ENCODE measurements around the gene IQGAP2.
"Not testable (repeated sequence)": the region's sequence is repeated elsewhere in the genome, so short reads cannot be mapped to it uniquely, and the experiment has no call there.

The IQGAP2 gene

GRCh38 chr5:76672242-76672641, 269.2 kb downstream of the IQGAP2 start:
- DNase-seq = no peak

DNA sequence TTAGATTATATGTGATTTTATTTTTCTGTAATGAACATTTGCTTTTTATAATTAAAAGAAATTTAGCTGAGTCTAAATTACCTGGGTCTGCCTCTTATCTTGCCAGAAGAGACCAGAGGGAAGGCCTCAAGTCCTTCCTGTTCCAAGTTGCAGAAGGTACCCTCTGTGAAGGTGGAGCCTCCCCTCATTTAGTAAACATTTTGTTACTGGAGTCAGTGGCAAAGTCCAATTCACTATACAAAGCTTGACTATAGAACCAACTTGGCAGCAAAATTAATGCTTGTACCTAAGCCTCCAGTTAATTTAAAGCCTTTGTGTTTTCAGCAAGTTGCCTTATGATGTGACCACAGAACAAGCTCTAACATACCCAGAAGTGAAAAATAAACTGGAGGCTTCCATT, 270.0 kb downstream of the IQGAP2 start:
- no peak for DNase-seq

DNA sequence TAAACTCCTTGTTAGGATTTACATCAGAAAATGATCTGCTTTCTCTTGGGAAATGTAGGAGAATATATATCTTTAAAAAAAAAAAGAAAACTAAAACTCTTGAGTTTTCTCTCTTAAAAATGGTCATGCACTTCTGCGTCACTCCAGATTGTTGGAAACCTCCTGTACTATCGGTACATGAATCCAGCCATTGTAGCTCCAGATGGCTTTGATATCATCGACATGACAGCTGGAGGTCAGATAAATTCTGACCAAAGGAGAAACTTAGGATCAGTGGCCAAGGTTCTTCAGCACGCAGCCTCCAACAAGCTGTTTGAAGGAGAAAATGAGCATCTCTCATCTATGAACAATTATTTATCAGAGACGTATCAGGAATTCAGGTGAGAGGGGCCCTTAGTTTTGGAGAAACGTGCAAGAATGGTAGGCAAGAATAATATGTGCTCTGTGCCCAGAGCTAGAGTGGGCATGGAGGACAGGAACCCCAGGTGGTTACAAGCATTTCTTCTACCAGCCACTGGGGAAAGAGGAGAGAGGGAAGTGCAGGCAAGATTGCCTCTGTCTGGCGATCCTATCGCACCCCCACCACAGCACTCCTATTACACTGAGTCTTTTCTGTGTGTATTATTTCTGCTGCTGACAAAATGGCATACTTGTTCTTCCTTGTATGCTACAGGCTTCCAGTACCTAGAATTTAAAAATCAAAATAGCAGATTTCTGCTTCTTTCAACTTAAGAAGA, 271.4 kb downstream of the IQGAP2 start:
- DNase-seq = no peak

DNA sequence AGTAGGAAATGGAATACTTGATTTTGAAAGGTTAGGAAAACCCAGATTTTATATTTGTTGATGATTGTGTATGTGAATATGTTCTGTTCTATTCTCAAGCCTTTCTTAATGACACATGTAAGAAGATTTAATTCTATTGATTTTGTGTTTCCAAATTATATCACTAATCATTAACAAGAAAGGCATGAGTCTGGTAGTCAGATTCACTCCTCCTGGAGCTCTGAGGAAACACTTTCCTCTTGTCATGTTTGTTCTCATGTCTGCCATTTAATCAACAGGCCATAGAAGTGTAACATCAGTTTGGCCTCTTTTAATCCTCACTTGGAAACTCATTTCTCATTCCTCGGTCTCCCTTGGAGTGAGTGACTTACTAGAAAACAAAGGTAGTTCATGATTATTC, 272.3 kb downstream of the IQGAP2 start:
- DNase-seq = no peak

DNA sequence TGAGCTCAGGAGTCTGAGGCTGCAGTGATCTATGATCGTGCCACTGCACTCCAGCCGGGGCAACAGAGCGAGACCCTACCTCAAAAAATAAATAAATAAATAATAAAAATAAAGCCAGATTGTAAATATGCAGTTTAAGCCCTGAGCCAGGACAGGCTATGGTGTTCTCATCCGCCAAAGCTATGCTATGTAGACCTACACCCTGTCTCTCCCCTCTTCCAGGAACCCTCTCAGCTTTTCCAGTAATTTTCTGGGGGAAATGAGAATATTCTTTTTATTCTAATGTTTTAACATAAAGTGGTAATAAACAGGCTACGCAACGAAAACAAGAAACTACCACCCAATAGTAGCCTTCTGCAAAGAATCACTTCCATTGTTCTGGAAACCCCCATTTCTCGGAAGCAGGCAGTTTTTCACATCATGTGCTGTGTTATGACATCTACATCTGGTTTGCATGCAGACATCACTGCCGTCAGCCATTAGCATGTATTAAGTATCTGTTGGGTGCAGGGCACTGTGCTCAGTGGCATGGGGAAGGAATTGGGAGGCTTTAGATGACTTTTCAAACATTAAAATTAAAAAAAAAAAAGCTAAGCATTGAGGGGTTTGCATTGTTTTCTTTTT, 274.9 kb downstream of the IQGAP2 start:
- DNase-seq = no peak

GRCh38 chr5:76679231-76679630, 276.1 kb downstream of the IQGAP2 start:
- no peak for DNase-seq

DNA sequence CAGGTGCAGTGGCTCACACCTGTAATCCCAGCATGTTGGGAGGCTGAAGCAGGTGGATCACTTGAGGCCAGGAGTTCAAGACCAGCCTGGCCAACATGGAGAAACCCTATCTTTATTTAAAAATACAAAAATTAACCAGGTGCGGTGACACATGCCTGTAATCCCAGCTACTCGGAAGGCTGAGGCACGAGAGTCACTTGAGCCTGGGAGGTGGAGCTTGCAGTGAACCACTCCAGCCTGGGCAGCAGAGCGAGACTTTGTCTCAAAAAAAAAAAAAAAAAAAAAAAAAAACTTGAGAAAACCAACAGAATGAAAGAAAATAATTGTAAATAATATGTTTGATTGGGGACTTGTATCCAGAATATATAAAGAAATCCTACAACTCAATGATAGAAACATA, 277.7 kb downstream of the IQGAP2 start:
- DNase-seq = not testable (repeated sequence)

DNA sequence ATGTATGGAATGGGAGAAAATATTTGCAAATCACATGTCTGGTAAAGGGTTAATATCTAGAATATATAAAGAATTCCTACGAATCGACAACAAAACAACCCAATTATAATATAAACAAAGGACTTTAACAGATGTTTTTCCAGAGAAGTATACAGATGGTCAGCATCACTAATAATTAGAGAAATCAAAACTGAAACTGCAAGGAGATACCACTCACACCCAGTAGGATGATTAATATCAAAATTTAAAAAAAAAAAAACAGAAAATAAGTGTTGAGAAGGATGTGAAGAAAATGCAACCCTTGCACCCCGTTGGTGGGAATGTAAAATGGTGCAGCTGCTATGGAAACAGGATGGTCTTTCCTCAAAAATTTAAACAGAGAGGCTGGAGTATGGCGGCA, 278.2 kb downstream of the IQGAP2 start:
- no peak for DNase-seq

GRCh38 chr5:76682387-76682786, 279.3 kb downstream of the IQGAP2 start:
- no peak for DNase-seq

GRCh38 chr5:76683816-76684731, 281.0 kb downstream of the IQGAP2 start:
- no peak for DNase-seq

- peak; percentile 53 for DNase-seq
Observed at GRCh38 chr5:76684756-76685519, 281.9 kb downstream of the IQGAP2 start.

DNA sequence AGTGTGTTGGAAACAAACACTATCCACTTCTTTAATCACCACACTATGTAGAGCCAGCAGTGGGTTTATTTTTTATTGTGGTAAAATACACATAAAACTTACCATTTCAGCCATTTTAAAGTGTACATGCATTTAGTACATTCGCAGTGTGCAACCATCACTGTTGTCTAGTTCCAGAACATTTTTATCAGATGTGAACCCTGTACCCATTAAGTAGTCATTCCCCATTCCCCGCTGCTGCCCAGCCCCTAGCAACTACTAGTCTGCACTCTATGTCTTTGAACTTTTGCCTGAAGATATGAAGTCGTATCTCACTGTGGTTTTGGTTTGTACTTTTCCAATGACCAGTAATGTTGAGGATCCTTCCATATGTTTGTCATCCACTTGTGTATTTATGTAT, 282.6 kb downstream of the IQGAP2 start:
- peak; percentile 13 for DNase-seq

DNA sequence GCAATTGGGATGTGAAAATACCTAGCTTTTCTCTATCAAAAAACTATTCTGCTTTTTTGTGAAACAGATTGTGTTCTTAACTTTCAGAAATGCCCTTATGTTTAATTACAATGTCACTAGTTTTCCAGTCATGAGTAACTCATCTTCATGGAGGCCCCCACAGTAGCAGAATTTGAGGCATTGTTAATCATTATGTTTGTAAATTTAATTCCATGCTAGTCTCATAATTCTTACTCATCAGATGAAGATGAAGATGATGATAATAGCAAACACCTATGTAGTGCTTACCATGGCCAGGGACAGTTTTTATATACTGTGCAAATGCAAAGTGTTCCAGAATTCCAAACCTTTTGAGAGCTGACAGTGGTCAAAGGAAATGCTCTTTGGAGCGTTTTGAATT, 285.1 kb downstream of the IQGAP2 start:
- DNase-seq = no peak

DNA sequence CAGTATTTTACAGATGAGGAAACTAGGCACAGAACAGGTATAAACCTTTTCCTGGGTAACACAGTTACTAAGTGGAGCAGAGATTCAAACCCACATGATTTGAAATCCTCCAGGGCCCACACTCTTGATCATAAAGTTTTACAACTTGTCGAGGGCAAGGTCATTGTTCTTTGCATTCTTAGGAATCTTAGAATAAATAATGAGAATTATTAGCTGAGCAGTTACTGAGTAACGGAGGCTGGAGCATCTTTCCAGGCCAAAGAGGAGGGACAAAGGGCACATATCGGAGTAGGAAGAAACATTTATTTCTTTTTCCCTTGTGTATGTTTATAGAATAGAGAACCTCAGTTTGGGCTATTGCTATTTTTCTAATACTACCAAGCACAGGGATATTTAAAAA, 285.8 kb downstream of the IQGAP2 start:
- DNase-seq = no peak

DNA sequence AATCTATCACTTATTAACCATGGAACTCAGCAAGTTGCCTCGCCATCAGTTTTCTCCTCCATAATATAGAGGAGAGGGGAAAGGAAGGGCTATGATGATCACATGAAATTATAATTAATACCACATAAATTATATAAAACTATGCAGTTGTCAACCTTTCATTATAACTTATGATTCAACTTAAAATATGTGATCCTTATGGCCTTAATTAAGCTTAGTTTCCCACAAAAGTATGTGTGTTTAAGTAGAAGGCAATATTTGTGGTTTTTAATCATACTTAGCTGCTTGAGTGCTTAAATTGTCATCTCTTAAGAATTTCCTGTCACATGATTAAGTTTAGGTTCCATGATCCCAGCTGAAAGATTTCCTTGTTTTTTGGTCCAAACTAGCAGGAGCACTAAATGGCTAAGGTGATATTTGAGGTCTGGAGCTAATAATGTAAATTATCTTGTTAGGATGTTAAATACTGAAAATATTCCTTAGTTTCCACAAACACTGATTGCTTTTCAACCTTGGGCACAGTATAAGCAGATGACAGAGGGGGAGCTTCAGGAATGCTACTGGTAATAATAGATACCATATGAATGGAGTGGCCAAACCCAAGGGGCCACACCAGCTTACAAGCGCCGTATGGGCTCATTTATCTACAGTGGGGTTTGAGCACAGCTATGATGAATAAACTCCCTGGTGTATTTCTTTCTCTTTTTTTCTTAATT, 286.4 kb downstream of the IQGAP2 start:
- no peak for DNase-seq

GRCh38 chr5:76690037-76690679, 287.1 kb downstream of the IQGAP2 start:
- DNase-seq = no peak

GRCh38 chr5:76690704-76691466, 287.8 kb downstream of the IQGAP2 start:
- DNase-seq = no peak

- no peak for DNase-seq
Observed at GRCh38 chr5:76691467-76692273, 288.6 kb downstream of the IQGAP2 start.

DNA sequence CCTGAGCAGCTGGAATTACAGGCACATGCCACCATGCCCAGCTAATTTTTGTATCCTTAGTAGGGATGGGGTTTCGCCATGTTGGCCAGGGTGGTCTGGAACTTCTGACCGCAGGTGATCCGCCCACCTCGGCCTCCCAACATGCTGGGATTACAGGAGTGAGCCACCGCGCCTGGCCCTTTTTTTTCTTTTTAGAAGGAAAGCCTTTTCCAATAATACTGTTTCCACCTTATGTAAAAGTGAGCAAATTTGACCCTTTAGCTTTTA, 289.1 kb downstream of the IQGAP2 start:
- no peak for DNase-seq

GRCh38 chr5:76692651-76693050, 289.6 kb downstream of the IQGAP2 start:
- no peak for DNase-seq

Data from hematopoietic multipotent progenitor cell treated with erythropoietin and hydrocortisone succinate and interleukin-3 and kit ligand, for 6 days (in vitro differentiated cells).